Activated T-cell treated with anti-CD3 and anti-CD28 coated beads, Interleukin-2, amount 50 U/mL, for 72 hours (primary cell): Measurements from ENCODE around the gene SSC5D. TPM values are rescaled to one million over a fixed set of nuclear protein-coding genes. Genes with fewer than 3 reads are reported as not detected.
"Not testable (repeated sequence)": the region's sequence is repeated elsewhere in the genome, so short reads cannot be mapped to it uniquely, and the experiment has no call there.

ENCODE experiments used
- ATAC-seq, 2 donors: fragments of 150-1000 bp; cut with Tn5 transposase; replicated peaks in 1 of 2; 2 replicates each; pipeline ENCODE4 v1.10.0; 2021; ENCODE audit warnings: moderate library complexity in 2 of 2, mild to moderate bottlenecking in 1 of 2
- DNase-seq, 2 donors: peaks; one replicate each; pipeline ENCODE4 v3.0.0; 2021 to 2022; ENCODE audit warnings: mixed read lengths in 1 of 2
- H3K27ac Mint-ChIP-seq: one replicate; pipeline ENCODE4 v1.8.0; 2022; ENCODE audit warnings: mild to moderate bottlenecking, moderate library complexity, mixed read lengths
- H3K27me3 Mint-ChIP-seq: one replicate; pipeline ENCODE4 v1.8.0; 2022; ENCODE audit warnings: low read depth, mixed read lengths
- H3K36me3 Mint-ChIP-seq, 2 donors: one replicate each; pipeline ENCODE4 v1.8.0; 2022; ENCODE audit warnings: mixed read lengths in 2 of 2, mild to moderate bottlenecking in 1 of 2; ENCODE audit not compliant: insufficient read depth in 2 of 2
- H3K4me1 Mint-ChIP-seq: one replicate; pipeline ENCODE4 v1.8.0; 2022; ENCODE audit warnings: low read depth, mixed read lengths
- H3K4me3 Mint-ChIP-seq, 2 donors: one replicate each; pipeline ENCODE4 v1.8.0; 2022; ENCODE audit warnings: mild to moderate bottlenecking in 2 of 2, mixed read lengths in 2 of 2, moderate library complexity in 2 of 2
- H3K9me3 Mint-ChIP-seq, 2 donors: one replicate each; pipeline ENCODE4 v1.8.0; 2022; ENCODE audit warnings: mixed read lengths in 2 of 2
- total RNA-seq, 2 donors: library from RNA; stranded (reverse); gene quantifications; one replicate each; pipeline ENCODE4 v1.2.3, GENCODE V29; 2022

SSC5D gene
- total RNA-seq, 2 donors from 2014 or later = 1.2 to 1.7 TPM

- H3K27ac Mint-ChIP-seq = no peak overlapping the region
- H3K4me1 Mint-ChIP-seq = no peaks in the 10 kb centered on the region
- DNase-seq (no peak), ATAC-seq (no peak)
- no peaks in the 10 kb centered on the region for H3K9me3 Mint-ChIP-seq
- no peak overlapping the region for H3K4me3 Mint-ChIP-seq
- H3K36me3 Mint-ChIP-seq = no peaks in the 10 kb centered on the region
- H3K27me3 Mint-ChIP-seq = no peaks in the 10 kb centered on the region
These were observed 39.2 kb downstream of the SSC5D start for GRCh38 chr19:55527197-55528029.

GRCh38 chr19:55528030-55528803 lies 40.0 kb downstream of the SSC5D start:
- no peaks in the 10 kb centered on the region for H3K27me3 Mint-ChIP-seq
- no peak overlapping the region for H3K4me3 Mint-ChIP-seq
- H3K27ac Mint-ChIP-seq = no peak overlapping the region
- no peaks in the 10 kb centered on the region for H3K4me1 Mint-ChIP-seq
- no peak for ATAC-seq
- DNase-seq = no peak
- H3K36me3 Mint-ChIP-seq = no peaks in the 10 kb centered on the region
- H3K9me3 Mint-ChIP-seq = no peaks in the 10 kb centered on the region

- Mint-ChIP-seq H3K27me3 (no peaks in the 10 kb centered on the region), H3K36me3 (no peaks in the 10 kb centered on the region), H3K4me3 (no peak overlapping the region), H3K27ac (no peak overlapping the region), H3K4me1 (no peaks in the 10 kb centered on the region), H3K9me3 (no peaks in the 10 kb centered on the region)
- DNase-seq (no peak), ATAC-seq (no peak)
These were observed 41.5 kb downstream of the SSC5D start for GRCh38 chr19:55529636-55530234.

GRCh38 chr19:55530996-55531395 lies 42.8 kb downstream of the SSC5D start:
- Mint-ChIP-seq H3K36me3 (no peaks in the 10 kb centered on the region), H3K4me3 (no peak overlapping the region), H3K9me3 (no peaks in the 10 kb centered on the region), H3K27ac (no peak overlapping the region), H3K27me3 (no peaks in the 10 kb centered on the region), H3K4me1 (no peaks in the 10 kb centered on the region)
- DNase-seq (no peak), ATAC-seq (no peak)

- ATAC-seq = not testable (repeated sequence)
These were observed 46.0 kb downstream of the SSC5D start for GRCh38 chr19:55534280-55534679.

GRCh38 chr19:55535173-55535964 lies 47.1 kb downstream of the SSC5D start:
- Mint-ChIP-seq H3K36me3 (no peaks in the 10 kb centered on the region), H3K27ac (no peak overlapping the region), H3K4me1 (no peaks in the 10 kb centered on the region), H3K4me3 (no peak overlapping the region), H3K9me3 (no peaks in the 10 kb centered on the region), H3K27me3 (no peaks in the 10 kb centered on the region)
- ATAC-seq = no peak
- no peak for DNase-seq

More at GRCh38 chr19:55534280-55534679, 46.0 kb downstream of the SSC5D start:
- H3K9me3 Mint-ChIP-seq, H3K27me3 Mint-ChIP-seq, H3K27ac Mint-ChIP-seq, H3K36me3 Mint-ChIP-seq, H3K4me1 Mint-ChIP-seq, H3K4me3 Mint-ChIP-seq, DNase-seq: not testable (repeated sequence)

- DNase-seq (no peak), ATAC-seq (no peak)
- Mint-ChIP-seq H3K27ac (no peak overlapping the region), H3K9me3 (no peaks in the 10 kb centered on the region), H3K4me1 (no peaks in the 10 kb centered on the region), H3K36me3 (no peaks in the 10 kb centered on the region), H3K4me3 (no peak overlapping the region), H3K27me3 (no peaks in the 10 kb centered on the region)
These were observed 47.7 kb downstream of the SSC5D start for GRCh38 chr19:55535965-55536350.

- ATAC-seq = no peak
- DNase-seq = no peak
- no peaks in the 10 kb centered on the region for H3K4me1 Mint-ChIP-seq
- H3K27me3 Mint-ChIP-seq = no peaks in the 10 kb centered on the region
- H3K36me3 Mint-ChIP-seq = no peaks in the 10 kb centered on the region
- H3K9me3 Mint-ChIP-seq = no peaks in the 10 kb centered on the region
- no peak overlapping the region for H3K4me3 Mint-ChIP-seq
- H3K27ac Mint-ChIP-seq = no peak overlapping the region
These were observed 48.1 kb downstream of the SSC5D start for GRCh38 chr19:55536366-55536765.

- DNase-seq (no peak), ATAC-seq (no peak)
- no peak within 1 kb of the TSS for H3K27ac Mint-ChIP-seq
- H3K4me1 Mint-ChIP-seq = no peaks in the 10 kb centered on the region
- no peaks in the 10 kb centered on the region for H3K27me3 Mint-ChIP-seq
- no peaks in the 10 kb centered on the region for H3K9me3 Mint-ChIP-seq
- no peaks in the 10 kb centered on the region for H3K36me3 Mint-ChIP-seq
- H3K4me3 Mint-ChIP-seq = no peak within 1 kb of the TSS
These were observed 48.9 kb downstream of the SSC5D start, which contains the start of gene SBK2 for GRCh38 chr19:55536951-55537740. SBK2 (minus strand) TSS chr19:55537133; CDS start chr19:55536294, 839 bp downstream.

GRCh38 chr19:55537741-55538111 lies 49.5 kb downstream of the SSC5D start:
- no peak overlapping the region for H3K27ac Mint-ChIP-seq
- no peak overlapping the region for H3K4me3 Mint-ChIP-seq
- ATAC-seq (no peak), DNase-seq (no peak)
- H3K4me1 Mint-ChIP-seq = no peaks in the 10 kb centered on the region
- no peaks in the 10 kb centered on the region for H3K27me3 Mint-ChIP-seq
- H3K9me3 Mint-ChIP-seq = no peaks in the 10 kb centered on the region
- H3K36me3 Mint-ChIP-seq = no peaks in the 10 kb centered on the region

- Mint-ChIP-seq H3K27me3 (no peaks in the 10 kb centered on the region), H3K4me1 (no peaks in the 10 kb centered on the region), H3K36me3 (no peaks in the 10 kb centered on the region), H3K9me3 (no peaks in the 10 kb centered on the region), H3K4me3 (no peak overlapping the region), H3K27ac (no peak overlapping the region)
- ATAC-seq (no peak), DNase-seq (no peak)
These were observed 49.9 kb downstream of the SSC5D start for GRCh38 chr19:55538132-55538531.
